HFFc6 (cell line): ENCODE measurements around the gene NDE1. TPM values are rescaled to one million over a fixed set of nuclear protein-coding genes. Genes with fewer than 3 reads are reported as not detected.

Experiments used
- DNase-seq: peaks from one replicate; pipeline ENCODE4 v3.0.0-alpha.2; 2018
- H3K27ac Mint-ChIP-seq: 2 replicates; pipeline ENCODE4 v1.8.0; 2020; ENCODE audit warnings: mild to moderate bottlenecking, mixed read lengths
- H3K27me3 Mint-ChIP-seq: 2 replicates; pipeline ENCODE4 v1.8.0; 2021; ENCODE audit warnings: mild to moderate bottlenecking, moderate library complexity, mixed read lengths; ENCODE audit not compliant: insufficient read depth
- H3K36me3 Mint-ChIP-seq: 2 replicates; pipeline ENCODE4 v1.8.0; 2021; ENCODE audit warnings: low read depth, mixed read lengths
- H3K4me1 Mint-ChIP-seq: 2 replicates; pipeline ENCODE4 v1.8.0; 2020; ENCODE audit warnings: low read depth, mixed read lengths
- H3K4me3 Mint-ChIP-seq: 2 replicates; pipeline ENCODE4 v1.8.0; 2020; ENCODE audit warnings: mild to moderate bottlenecking, moderate library complexity, mixed read lengths
- H3K9me3 Mint-ChIP-seq: 2 replicates; pipeline ENCODE4 v1.8.0; 2020; ENCODE audit warnings: mild to moderate bottlenecking, mixed read lengths
- total RNA-seq, 6 experiments: library from RNA; stranded (reverse); fragmentation: NEBNext Ultra II Directional; extraction: Animal tissue kit (Norgen Biotek cat#: 25700); gene quantifications; 2 replicates in 1 of 6; 3 replicates in 5 of 6; pipeline ENCODE4 v1.2.3, GENCODE V29; 2021
- TF ChIP-seq, protein P1 (sequence below): fragments of 200-600 bp; sonication (generic); IDR thresholded peaks from 2 replicates; pipeline ENCODE4 v1.5.0; 2021; ENCODE audit warnings: antibody characterized with exemption, mild to moderate bottlenecking

Gene NDE1
- total RNA-seq, 6 experiments from 2014 or later: 40.6 to 61.0 (median 58.2) TPM

DNA sequence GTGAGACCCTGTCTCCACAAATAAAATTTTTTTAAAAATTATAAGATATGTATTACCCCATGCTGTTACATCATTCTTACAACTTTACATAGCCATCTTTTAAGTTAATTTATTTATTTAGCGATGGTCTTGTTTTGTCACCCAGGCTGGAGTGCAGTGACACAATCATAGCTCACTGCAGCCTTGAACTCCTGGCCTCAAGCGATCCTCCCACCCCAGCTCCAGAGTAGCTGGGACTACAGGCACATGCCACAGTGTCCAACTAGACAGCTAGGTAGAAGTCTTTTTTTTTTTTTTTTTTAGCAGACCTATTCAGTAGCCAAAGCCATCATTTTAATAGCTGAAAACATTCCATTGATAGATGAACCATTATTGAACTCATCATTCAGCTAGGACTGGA lies 92.7 kb downstream of the NDE1 start:
- no peaks in the 10 kb centered on the region for H3K4me1 Mint-ChIP-seq
- TF ChIP-seq, protein P1, sequence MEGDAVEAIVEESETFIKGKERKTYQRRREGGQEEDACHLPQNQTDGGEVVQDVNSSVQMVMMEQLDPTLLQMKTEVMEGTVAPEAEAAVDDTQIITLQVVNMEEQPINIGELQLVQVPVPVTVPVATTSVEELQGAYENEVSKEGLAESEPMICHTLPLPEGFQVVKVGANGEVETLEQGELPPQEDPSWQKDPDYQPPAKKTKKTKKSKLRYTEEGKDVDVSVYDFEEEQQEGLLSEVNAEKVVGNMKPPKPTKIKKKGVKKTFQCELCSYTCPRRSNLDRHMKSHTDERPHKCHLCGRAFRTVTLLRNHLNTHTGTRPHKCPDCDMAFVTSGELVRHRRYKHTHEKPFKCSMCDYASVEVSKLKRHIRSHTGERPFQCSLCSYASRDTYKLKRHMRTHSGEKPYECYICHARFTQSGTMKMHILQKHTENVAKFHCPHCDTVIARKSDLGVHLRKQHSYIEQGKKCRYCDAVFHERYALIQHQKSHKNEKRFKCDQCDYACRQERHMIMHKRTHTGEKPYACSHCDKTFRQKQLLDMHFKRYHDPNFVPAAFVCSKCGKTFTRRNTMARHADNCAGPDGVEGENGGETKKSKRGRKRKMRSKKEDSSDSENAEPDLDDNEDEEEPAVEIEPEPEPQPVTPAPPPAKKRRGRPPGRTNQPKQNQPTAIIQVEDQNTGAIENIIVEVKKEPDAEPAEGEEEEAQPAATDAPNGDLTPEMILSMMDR: no peak
- H3K27me3 Mint-ChIP-seq: peaks cover 18% of the 10 kb centered on the region
- H3K27ac Mint-ChIP-seq: no peak overlapping the region
- peaks cover 15% of the 10 kb centered on the region for H3K36me3 Mint-ChIP-seq
- no peak for DNase-seq
- peaks cover 9% of the 10 kb centered on the region for H3K9me3 Mint-ChIP-seq
- H3K4me3 Mint-ChIP-seq: no peak overlapping the region

GRCh38 chr16:15743657-15744056 lies 93.6 kb downstream of the NDE1 start:
- no peaks in the 10 kb centered on the region for H3K4me1 Mint-ChIP-seq
- TF ChIP-seq, protein P1: no peak
- H3K9me3 Mint-ChIP-seq: peaks cover 9% of the 10 kb centered on the region
- H3K36me3 Mint-ChIP-seq: peaks cover 15% of the 10 kb centered on the region
- no peak overlapping the region for H3K4me3 Mint-ChIP-seq
- no peak for DNase-seq
- peaks cover 22% of the 10 kb centered on the region for H3K27me3 Mint-ChIP-seq
- H3K27ac Mint-ChIP-seq: no peak overlapping the region

DNA sequence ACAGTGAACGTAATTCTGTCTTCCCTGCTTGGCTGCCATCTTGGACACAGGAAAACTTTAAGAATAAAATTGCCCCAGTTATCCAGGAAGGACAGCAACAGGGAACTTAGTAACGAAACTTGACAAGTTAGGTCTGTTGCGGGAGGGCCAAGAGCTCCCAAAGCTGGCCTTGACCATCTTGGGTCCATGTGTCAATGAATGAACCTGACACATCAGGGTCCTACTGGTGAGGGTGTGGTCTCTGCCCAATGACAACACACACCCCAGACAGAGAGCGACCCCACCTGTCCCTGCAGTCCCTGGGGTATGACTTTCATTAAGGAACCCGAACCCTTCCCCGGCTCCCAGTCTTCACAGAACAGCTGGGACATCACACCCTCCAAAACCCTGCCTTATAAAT lies 96.3 kb downstream of the NDE1 start:
- peaks cover 7% of the 10 kb centered on the region for H3K4me1 Mint-ChIP-seq
- H3K9me3 Mint-ChIP-seq: peaks cover 3% of the 10 kb centered on the region; the same call in 1 of the 2 replicates
- peaks cover 20% of the 10 kb centered on the region for H3K27me3 Mint-ChIP-seq

DNA sequence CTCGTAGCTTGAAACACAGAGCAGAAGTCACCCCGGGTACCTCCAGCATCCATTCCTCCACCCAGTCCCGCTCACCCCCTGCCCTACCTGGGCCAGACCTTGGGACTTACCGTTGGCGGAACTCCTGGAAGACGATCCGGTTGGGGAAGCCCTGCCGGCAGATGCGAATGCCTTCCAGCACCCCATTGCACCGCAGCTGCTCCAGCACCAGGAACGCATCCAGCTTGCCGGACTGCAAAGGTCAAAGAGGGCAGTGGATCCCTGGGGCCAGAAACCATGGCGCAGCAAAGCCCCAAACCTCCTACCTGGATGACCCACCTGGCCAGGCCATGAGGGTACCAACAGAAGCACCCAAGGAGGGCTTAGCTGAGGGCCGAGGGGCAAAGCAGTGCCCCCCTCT lies 97.9 kb downstream of the NDE1 start:
- H3K27ac Mint-ChIP-seq: no peak overlapping the region
- no peak overlapping the region for H3K4me3 Mint-ChIP-seq
- TF ChIP-seq, protein P1: no peak
- H3K9me3 Mint-ChIP-seq: no peaks in the 10 kb centered on the region
- H3K36me3 Mint-ChIP-seq: no peaks in the 10 kb centered on the region
- peaks cover 18% of the 10 kb centered on the region for H3K27me3 Mint-ChIP-seq
- peaks cover 7% of the 10 kb centered on the region for H3K4me1 Mint-ChIP-seq
- DNase-seq: no peak

More for the DNA sequence above, 96.3 kb downstream of the NDE1 start:
- TF ChIP-seq, protein P1: no peak
- no peak overlapping the region for H3K27ac Mint-ChIP-seq
- H3K4me3 Mint-ChIP-seq: no peak overlapping the region
- no peak for DNase-seq
- peaks cover 6% of the 10 kb centered on the region for H3K36me3 Mint-ChIP-seq

- TF ChIP-seq, protein P1: no peak
- H3K36me3 Mint-ChIP-seq: no peaks in the 10 kb centered on the region
- peaks cover 15% of the 10 kb centered on the region for H3K27me3 Mint-ChIP-seq
- no peak overlapping the region for H3K4me3 Mint-ChIP-seq
- DNase-seq: no peak
- H3K27ac Mint-ChIP-seq: no peak overlapping the region
- H3K4me1 Mint-ChIP-seq: peaks cover 7% of the 10 kb centered on the region
- no peaks in the 10 kb centered on the region for H3K9me3 Mint-ChIP-seq
These were observed 98.6 kb downstream of the NDE1 start for GRCh38 chr16:15748654-15749053.

DNA sequence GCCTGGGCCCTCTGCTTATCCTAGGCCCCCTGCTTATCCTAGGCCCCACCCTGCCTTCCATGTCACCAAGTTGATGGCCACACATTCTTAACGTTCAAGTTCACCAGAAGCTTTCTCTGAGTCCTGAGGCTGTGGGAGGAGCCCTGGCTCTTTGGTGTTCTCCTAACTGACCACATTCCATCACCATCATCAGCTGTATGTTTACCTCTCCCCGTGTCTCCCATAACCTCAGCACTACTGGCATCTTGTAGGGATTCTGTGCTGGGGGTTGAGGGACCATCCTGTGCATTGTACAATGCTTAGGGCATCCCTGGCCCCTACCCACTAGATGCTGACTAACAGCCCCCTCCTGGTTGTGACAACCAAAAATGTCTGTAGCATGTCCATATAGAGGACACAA lies 99.3 kb downstream of the NDE1 start:
- H3K9me3 Mint-ChIP-seq: no peaks in the 10 kb centered on the region
- peaks cover 7% of the 10 kb centered on the region for H3K4me1 Mint-ChIP-seq
- H3K36me3 Mint-ChIP-seq: no peaks in the 10 kb centered on the region
- H3K27ac Mint-ChIP-seq: no peak overlapping the region
- TF ChIP-seq, protein P1: no peak
- DNase-seq: peak; percentile 13
- no peak overlapping the region for H3K4me3 Mint-ChIP-seq
- peaks cover 12% of the 10 kb centered on the region for H3K27me3 Mint-ChIP-seq
